Neural cell (in vitro differentiated cells): ENCODE results near the gene SLC16A8. TPM values are rescaled to one million over a fixed set of nuclear protein-coding genes. Genes with fewer than 3 reads are reported as not detected.

Source experiments
- H2AFZ ChIP-seq: fragments of 200-600, 300-800 bp; sonication (generic), shearing (Covaris generic); 2 replicates; pipeline ENCODE4 v1.6.0; 2014; ENCODE audit warnings: low read depth, mild to moderate bottlenecking, antibody characterized with exemption, low read length, moderate library complexity
- H3F3A ChIP-seq: fragments of 200-600 bp; shearing (Covaris generic); 2 replicates; pipeline ENCODE4 v1.6.1; 2016; ENCODE audit warnings: mild to moderate bottlenecking, moderate library complexity, mixed read lengths, antibody characterized with exemption, low read length; ENCODE audit not compliant: insufficient read depth, poor library complexity, severe bottlenecking
- H3K27ac ChIP-seq: fragments of 200-600, 300-800 bp; sonication (generic), shearing (Covaris generic); 2 replicates; pipeline ENCODE4 v1.5.1; 2014; ENCODE audit warnings: mild to moderate bottlenecking, low read length, moderate library complexity
- H3K27me3 ChIP-seq: fragments of 300-800, 200-600 bp; sonication (generic), shearing (Covaris generic); 2 replicates; pipeline ENCODE4 v1.6.0; 2014; ENCODE audit warnings: mild to moderate bottlenecking, low read depth, low read length, moderate library complexity; ENCODE audit not compliant: insufficient read depth
- H3K36me3 ChIP-seq: fragments of 300-800, 200-600 bp; sonication (generic), shearing (Covaris generic); 2 replicates; pipeline ENCODE4 v1.5.1; 2014; ENCODE audit warnings: mild to moderate bottlenecking, antibody characterized with exemption, low read length, moderate library complexity; ENCODE audit not compliant: insufficient read depth
- H3K4me2 ChIP-seq: fragments of 300-800, 200-600 bp; sonication (generic), shearing (Covaris generic); 2 replicates; pipeline ENCODE4 v1.6.0; 2014; ENCODE audit warnings: mild to moderate bottlenecking, low read length
- H3K4me3 ChIP-seq: fragments of 300-800, 200-600 bp; sonication (generic), shearing (Covaris generic); 2 replicates; pipeline ENCODE4 v1.5.1; 2014; ENCODE audit warnings: mild to moderate bottlenecking, low read length, moderate library complexity
- H3K79me2 ChIP-seq: fragments of 200-600 bp; shearing (Covaris generic); replicated peaks from 2 replicates; pipeline ENCODE4 v1.6.0; 2014; ENCODE audit warnings: mild to moderate bottlenecking, low read length, moderate library complexity; ENCODE audit not compliant: insufficient read depth
- H3K9ac ChIP-seq: fragments of 300-800, 200-600 bp; sonication (generic), shearing (Covaris generic); 2 replicates; pipeline ENCODE4 v1.6.1; 2016; ENCODE audit warnings: mild to moderate bottlenecking, low read length, mixed read lengths
- H3K9me2 ChIP-seq: fragments of 200-600 bp; shearing (Covaris generic); 2 replicates; pipeline ENCODE4 v1.6.1; 2016; ENCODE audit warnings: mild to moderate bottlenecking, low read length, mixed read lengths; ENCODE audit not compliant: insufficient read depth
- H3K9me3 ChIP-seq: fragments of 200-600, 300-800 bp; sonication (generic), shearing (Covaris generic); 2 replicates; pipeline ENCODE4 v1.6.1; 2016; ENCODE audit warnings: mild to moderate bottlenecking, mixed run types, low read length, moderate library complexity, mixed read lengths
- H4K20me1 ChIP-seq: fragments of 200-600 bp; shearing (Covaris generic); 2 replicates; pipeline ENCODE4 v1.6.1; 2016; ENCODE audit warnings: mild to moderate bottlenecking, mixed run types; ENCODE audit not compliant: insufficient read depth
- CTCF ChIP-seq: fragments of 450-650 bp; IDR thresholded peaks from 2 replicates; pipeline ENCODE4 v1.5.1; 2014; ENCODE audit warnings: antibody characterized with exemption, mild to moderate bottlenecking, moderate library complexity; ENCODE audit not compliant: poor library complexity, severe bottlenecking
- EP300 ChIP-seq: fragments of 450-650 bp; conservative IDR thresholded peaks from 2 replicates; pipeline ENCODE4 v1.6.1; 2014; ENCODE audit warnings: antibody characterized with exemption, mild to moderate bottlenecking, moderate library complexity; ENCODE audit not compliant: poor library complexity, severe bottlenecking
- EZH2 ChIP-seq: fragments of 200-600, 300-800 bp; shearing (Covaris generic), sonication (generic); IDR thresholded peaks from 2 replicates; pipeline ENCODE4 v1.6.1; 2014; ENCODE audit warnings: antibody characterized with exemption, low read length, borderline replicate concordance, mild to moderate bottlenecking; ENCODE audit not compliant: insufficient read depth, poor library complexity, severe bottlenecking
- MXI1 ChIP-seq: fragments of 450-650 bp; conservative IDR thresholded peaks from 2 replicates; pipeline ENCODE4 v1.6.1; 2014; ENCODE audit warnings: antibody characterized with exemption, mild to moderate bottlenecking; ENCODE audit not compliant: poor library complexity, severe bottlenecking
- POLR2AphosphoS5 ChIP-seq: IDR thresholded peaks from 2 replicates; pipeline ENCODE4 v1.6.1; 2012
- RAD21 ChIP-seq: fragments of 450-650 bp; conservative IDR thresholded peaks from 2 replicates; pipeline ENCODE4 v1.6.1; 2014; ENCODE audit warnings: antibody characterized with exemption, mild to moderate bottlenecking, moderate library complexity
- REST ChIP-seq: IDR thresholded peaks from 2 replicates; pipeline ENCODE4 v1.6.1; 2012; ENCODE audit warnings: borderline replicate concordance
- SMC3 ChIP-seq: fragments of 450-650 bp; conservative IDR thresholded peaks from 2 replicates; pipeline ENCODE4 v1.6.1; 2014; ENCODE audit warnings: antibody characterized with exemption, mild to moderate bottlenecking, moderate library complexity; ENCODE audit not compliant: poor library complexity
- TAF1 ChIP-seq: IDR thresholded peaks from 2 replicates; pipeline ENCODE4 v1.6.1; 2012; ENCODE audit warnings: low read depth
- polyA plus RNA-seq: library from polyadenylated mRNA; depleted of rRNA; stranded (reverse); fragments of >200 nt; gene quantifications from 2 replicates; pipeline ENCODE4 v1.2.3, GENCODE V29; 2014

Gene SLC16A8
- polyA plus RNA-seq, 1 donor from 2014 or later: not detected

- Histone ChIP-seq H2AFZ (no peak overlapping the region), H4K20me1 (no peaks in the 10 kb centered on the region), H3K36me3 (no peaks in the 10 kb centered on the region), H3K79me2 (no peaks in the 10 kb centered on the region), H3K4me2 (no peak overlapping the region), H3K9me3 (no peaks in the 10 kb centered on the region), H3K27ac (no peak overlapping the region), H3F3A (no peaks in the 10 kb centered on the region), H3K27me3 (no peaks in the 10 kb centered on the region), H3K9me2 (no peaks in the 10 kb centered on the region), H3K4me3 (no peak overlapping the region), H3K9ac (no peak overlapping the region)
- no peak for TF ChIP-seq REST
- TF ChIP-seq EZH2: no peak
- TF ChIP-seq MXI1: no peak
- no peak for TF ChIP-seq CTCF
- no peak for TF ChIP-seq EP300
- TF ChIP-seq TAF1: no peak
Measured at GRCh38 chr22:38071421-38072321, 12.3 kb downstream of the SLC16A8 start.

GRCh38 chr22:38070250-38070921 is 13.6 kb downstream of the SLC16A8 start:
- no peak overlapping the region for H2AFZ ChIP-seq
- H3K9me2 ChIP-seq: no peaks in the 10 kb centered on the region
- peak overlapping the region; percentile 26 for H3K9ac ChIP-seq
- TF ChIP-seq EZH2 (no peak), SMC3 (no peak), EP300 (no peak), MXI1 (no peak), RAD21 (no peak), POLR2AphosphoS5 (no peak), TAF1 (no peak)
- no peak overlapping the region for H3K4me2 ChIP-seq
- H3K79me2 ChIP-seq: no peaks in the 10 kb centered on the region
- no peaks in the 10 kb centered on the region for H3F3A ChIP-seq
- no peaks in the 10 kb centered on the region for H3K27me3 ChIP-seq
- H4K20me1 ChIP-seq: no peaks in the 10 kb centered on the region
- H3K27ac ChIP-seq: peak overlapping the region; percentile 42
- peak overlapping the region; percentile 23 for H3K4me3 ChIP-seq
- no peaks in the 10 kb centered on the region for H3K36me3 ChIP-seq
- no peaks in the 10 kb centered on the region for H3K9me3 ChIP-seq
